Trophoblast cell (in vitro differentiated cells and primary cell): Measurements from ENCODE around the gene ETAA1.

Source experiments
- DNase-seq, 2 donors: peaks; one replicate each; pipeline ENCODE4 v3.0.0-alpha.2; 2016
- H2AFZ ChIP-seq: 2 replicates; pipeline ENCODE4 v1.6.1; 2013; ENCODE audit warnings: low read length, moderate library complexity, mild to moderate bottlenecking; ENCODE audit not compliant: insufficient read depth, poor library complexity
- H2AK5ac ChIP-seq: 2 replicates; pipeline ENCODE4 v1.6.1; 2013; ENCODE audit warnings: mild to moderate bottlenecking, low read length
- H2BK120ac ChIP-seq: 2 replicates; pipeline ENCODE4 v1.6.1; 2013; ENCODE audit warnings: low read length, mild to moderate bottlenecking, moderate library complexity; ENCODE audit not compliant: insufficient read depth, poor library complexity
- H2BK12ac ChIP-seq: 2 replicates; pipeline ENCODE4 v1.6.1; 2013; ENCODE audit warnings: mild to moderate bottlenecking, low read length, moderate library complexity
- H2BK5ac ChIP-seq: 2 replicates; pipeline ENCODE4 v1.6.1; 2013; ENCODE audit warnings: low read length, low read depth, moderate library complexity, mild to moderate bottlenecking; ENCODE audit not compliant: poor library complexity
- H3K14ac ChIP-seq: 2 replicates; pipeline ENCODE4 v1.6.1; 2013; ENCODE audit warnings: mild to moderate bottlenecking, low read length
- H3K18ac ChIP-seq: 2 replicates; pipeline ENCODE4 v1.6.1; 2013; ENCODE audit warnings: mild to moderate bottlenecking, low read length
- H3K23ac ChIP-seq: 2 replicates; pipeline ENCODE4 v1.6.1; 2013; ENCODE audit warnings: low read length
- H3K27ac ChIP-seq: 2 replicates; pipeline ENCODE4 v1.5.1; 2013; ENCODE audit warnings: low read depth, mild to moderate bottlenecking, inconsistent platforms, low read length, moderate library complexity
- H3K27me3 ChIP-seq: 2 replicates; pipeline ENCODE4 v1.6.1; 2013; ENCODE audit warnings: inconsistent platforms, mild to moderate bottlenecking, low read length, moderate library complexity; ENCODE audit not compliant: insufficient read depth
- H3K36me3 ChIP-seq, 2 experiments: 1 replicate in 1 of 2; 2 replicates in 1 of 2; pipeline ENCODE4 v1.6.1; 2013; ENCODE audit warnings: low read length in 2 of 2, mild to moderate bottlenecking in 2 of 2, moderate library complexity in 1 of 2; ENCODE audit not compliant: insufficient read depth in 2 of 2, control insufficient read depth in 1 of 2
- H3K4ac ChIP-seq: 2 replicates; pipeline ENCODE4 v1.6.1; 2013; ENCODE audit warnings: low read depth, mild to moderate bottlenecking, low read length, moderate library complexity
- H3K4me1 ChIP-seq, 2 experiments: 1 replicate in 1 of 2; 2 replicates in 1 of 2; pipeline ENCODE4 v1.6.1; 2013; ENCODE audit warnings: low read length in 2 of 2, mild to moderate bottlenecking in 2 of 2, moderate library complexity in 1 of 2; ENCODE audit not compliant: insufficient read depth in 2 of 2, control insufficient read depth in 1 of 2
- H3K4me2 ChIP-seq: 2 replicates; pipeline ENCODE4 v1.6.1; 2013; ENCODE audit warnings: inconsistent platforms, mild to moderate bottlenecking, low read length, moderate library complexity
- H3K4me3 ChIP-seq: 2 replicates; pipeline ENCODE4 v1.5.1; 2013; ENCODE audit warnings: mild to moderate bottlenecking, low read depth, low read length, inconsistent platforms
- H3K79me1 ChIP-seq: one replicate; pipeline ENCODE4 v1.6.1; 2013; ENCODE audit warnings: low read length
- H3K79me2 ChIP-seq: 2 replicates; pipeline ENCODE4 v1.6.1; 2013; ENCODE audit warnings: low read length, mild to moderate bottlenecking; ENCODE audit not compliant: control insufficient read depth, insufficient read depth, poor library complexity
- H3K9ac ChIP-seq: 2 replicates; pipeline ENCODE4 v1.6.1; 2013; ENCODE audit warnings: mild to moderate bottlenecking, low read length
- H3K9me3 ChIP-seq: 2 replicates; pipeline ENCODE4 v1.6.1; 2013; ENCODE audit warnings: low read depth, mild to moderate bottlenecking, control low read depth, inconsistent platforms, low read length; ENCODE audit not compliant: insufficient read depth
- H4K12ac ChIP-seq: 2 replicates; pipeline ENCODE4 v1.6.1; 2013; ENCODE audit warnings: low read depth, mild to moderate bottlenecking, low read length, moderate library complexity
- H4K8ac ChIP-seq: 2 replicates; pipeline ENCODE4 v1.6.1; 2013; ENCODE audit warnings: low read depth, mild to moderate bottlenecking, low read length, moderate library complexity
- H4K91ac ChIP-seq: one replicate; pipeline ENCODE4 v1.6.1; 2013; ENCODE audit warnings: low read depth, mild to moderate bottlenecking, low read length, moderate library complexity
- WGBS: extraction: QIAGEN DNeasy Blood & Tissue Kit; methylation state at CpG from one replicate; pipeline ENCODE4 v1.1.7; 2013; ENCODE audit warnings: missing lambda C conversion rate; ENCODE audit not compliant: insufficient read length, insufficient coverage; ENCODE audit errors: extremely low coverage; 5-methylcytosine and 5-hydroxymethylcytosine counted together

Gene ETAA1

DNA sequence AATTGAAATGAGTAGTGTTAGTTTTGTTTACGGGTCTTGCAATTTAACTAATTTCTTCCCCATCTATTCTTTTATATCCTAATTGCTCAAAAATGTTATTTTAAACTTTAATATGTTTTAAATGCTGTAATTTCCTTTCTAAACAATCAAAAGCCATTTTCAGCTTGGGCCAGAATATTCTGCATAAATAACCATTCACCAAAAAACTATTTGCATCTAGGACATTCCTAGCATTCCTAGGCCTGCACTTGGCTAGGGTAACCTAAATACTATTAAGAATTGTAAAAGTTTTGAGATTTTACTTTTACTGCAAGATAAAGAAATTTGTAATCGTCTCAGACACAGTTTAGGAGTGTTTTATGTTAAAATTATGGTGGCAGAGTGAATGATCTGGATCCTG lies 7.8 kb upstream of the ETAA1 start:
- H2BK12ac ChIP-seq: no peak overlapping the region
- no peak overlapping the region for H4K12ac ChIP-seq
- peak in 1 of 2 donors; percentile 27 for DNase-seq
- no peaks in the 10 kb centered on the region for H3K79me1 ChIP-seq
- H2BK120ac ChIP-seq: no peak overlapping the region
- H2AK5ac ChIP-seq: no peak overlapping the region
- H3K27ac ChIP-seq: no peak overlapping the region
- no peak overlapping the region for H3K4ac ChIP-seq
- peaks cover 0 to 2% of the 10 kb centered on the region in 2 experiments for H3K4me1 ChIP-seq
- H3K14ac ChIP-seq: no peak overlapping the region
- H3K9ac ChIP-seq: no peak overlapping the region
- H3K9me3 ChIP-seq: no peaks in the 10 kb centered on the region
- H2AFZ ChIP-seq: no peak overlapping the region
- H2BK5ac ChIP-seq: no peak overlapping the region
- H3K4me2 ChIP-seq: no peak overlapping the region
- H3K27me3 ChIP-seq: no peaks in the 10 kb centered on the region
- no peak overlapping the region for H4K8ac ChIP-seq
- no peak overlapping the region for H3K4me3 ChIP-seq
- WGBS: no CpG with 5 or more reads among the region's 2 CpGs
- no peak overlapping the region for H3K18ac ChIP-seq
- H3K23ac ChIP-seq: no peak overlapping the region
- no peaks in the 10 kb centered on the region for H3K36me3 ChIP-seq
- no peak overlapping the region for H4K91ac ChIP-seq
- H3K79me2 ChIP-seq: no peaks in the 10 kb centered on the region

DNA sequence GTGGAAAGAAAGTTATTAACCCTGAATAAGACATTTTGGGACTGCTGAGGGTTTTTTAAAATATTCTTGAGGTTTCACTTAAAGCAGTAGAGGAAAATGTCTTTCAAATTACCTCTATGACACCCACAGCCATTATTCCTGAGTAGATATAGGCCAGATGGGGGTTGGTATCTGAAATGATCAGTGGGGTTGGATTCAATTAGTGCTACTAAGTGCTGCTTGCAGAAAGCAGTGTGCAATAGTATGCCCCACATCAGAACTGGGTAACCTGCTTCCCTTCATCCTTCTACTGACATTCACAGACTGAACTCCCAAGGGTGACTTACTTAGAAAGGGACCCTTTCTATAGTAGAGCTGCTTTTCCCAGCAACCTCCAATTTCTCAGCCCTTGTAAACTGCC lies 7.3 kb upstream of the ETAA1 start:
- Histone ChIP-seq H3K4me3 (no peak overlapping the region), H4K8ac (no peak overlapping the region), H3K14ac (no peak overlapping the region), H2BK12ac (no peak overlapping the region), H3K18ac (no peak overlapping the region), H3K9me3 (no peaks in the 10 kb centered on the region), H3K23ac (no peak overlapping the region), H3K36me3 (no peaks in the 10 kb centered on the region), H3K79me1 (no peaks in the 10 kb centered on the region), H4K12ac (no peak overlapping the region), H3K9ac (no peak overlapping the region), H2AFZ (no peak overlapping the region), H3K4me2 (no peak overlapping the region), H3K27me3 (no peaks in the 10 kb centered on the region), H2AK5ac (no peak overlapping the region), H4K91ac (no peak overlapping the region), H3K4me1 (peaks cover 0 to 2% of the 10 kb centered on the region in 2 experiments), H2BK120ac (no peak overlapping the region), H3K27ac (no peak overlapping the region), H2BK5ac (no peak overlapping the region), H3K79me2 (no peaks in the 10 kb centered on the region), H3K4ac (no peak overlapping the region)
- no peak for DNase-seq

DNA sequence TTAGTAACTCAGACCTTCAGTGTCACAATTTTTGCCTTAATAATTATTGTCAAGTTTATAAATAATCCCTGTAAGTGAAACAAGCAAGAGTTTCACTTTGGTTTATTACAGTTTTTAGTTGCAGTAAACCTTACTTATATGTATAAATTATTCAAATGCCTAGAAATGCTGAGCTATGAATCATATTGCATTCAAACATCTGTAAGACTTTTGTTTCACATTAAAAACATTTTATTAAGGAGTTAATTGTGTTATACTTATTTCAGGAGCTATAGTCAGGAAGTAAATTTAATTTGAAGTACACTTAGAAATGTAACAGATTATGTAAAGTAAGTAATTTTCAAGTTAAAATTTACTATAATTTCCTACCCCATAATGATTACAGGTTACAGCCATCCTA lies 3.9 kb upstream of the ETAA1 start:
- Histone ChIP-seq H3K79me2 (peaks cover 5% of the 10 kb centered on the region), H3K14ac (no peak overlapping the region), H3K23ac (no peak overlapping the region), H3K18ac (no peak overlapping the region), H2AK5ac (no peak overlapping the region), H2BK12ac (no peak overlapping the region), H3K79me1 (peaks cover 6% of the 10 kb centered on the region), H4K12ac (no peak overlapping the region), H4K8ac (no peak overlapping the region), H3K4ac (no peak overlapping the region), H2BK120ac (no peak overlapping the region), H3K36me3 (no peaks in the 10 kb centered on the region), H3K4me1 (peaks cover 0 to 2% of the 10 kb centered on the region in 2 experiments), H3K27me3 (no peaks in the 10 kb centered on the region), H3K27ac (no peak overlapping the region), H3K4me2 (no peak overlapping the region), H3K9me3 (no peaks in the 10 kb centered on the region), H4K91ac (no peak overlapping the region), H3K4me3 (no peak overlapping the region), H2BK5ac (no peak overlapping the region), H3K9ac (no peak overlapping the region), H2AFZ (no peak overlapping the region)
- no peak for DNase-seq

DNA sequence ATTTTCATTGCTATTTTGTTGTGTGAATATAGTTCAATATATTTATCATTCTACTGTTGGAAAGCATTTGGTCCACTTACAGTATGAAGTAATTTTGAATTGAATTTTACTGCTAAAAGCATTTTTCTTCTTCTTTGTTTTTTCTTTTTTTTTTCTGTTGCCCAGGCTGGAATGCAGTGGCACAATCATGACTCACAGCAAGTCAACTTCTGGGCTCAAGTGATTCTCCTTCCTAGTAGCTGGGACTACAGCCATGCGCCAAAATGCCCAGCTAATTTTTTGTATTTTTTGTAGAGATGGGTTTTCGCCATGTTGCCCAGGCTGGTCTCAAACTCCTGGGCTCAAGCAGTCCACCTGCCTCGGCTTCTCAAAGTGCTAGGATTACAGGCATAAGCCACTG lies 2.4 kb upstream of the ETAA1 start:
- Histone ChIP-seq H3K9ac (no peak overlapping the region), H3K79me2 (peaks cover 5% of the 10 kb centered on the region), H3K4me2 (no peak overlapping the region), H3K36me3 (no peaks in the 10 kb centered on the region), H4K12ac (no peak overlapping the region), H2AK5ac (no peak overlapping the region), H3K4me3 (no peak overlapping the region), H3K27me3 (no peaks in the 10 kb centered on the region), H3K4me1 (no peaks in the 10 kb centered on the region), H3K79me1 (peaks cover 6% of the 10 kb centered on the region), H3K27ac (no peak overlapping the region), H3K14ac (no peak overlapping the region), H2BK120ac (no peak overlapping the region), H3K18ac (no peak overlapping the region), H3K23ac (no peak overlapping the region), H3K9me3 (no peaks in the 10 kb centered on the region), H2AFZ (no peak overlapping the region), H2BK5ac (no peak overlapping the region), H4K8ac (no peak overlapping the region), H2BK12ac (no peak overlapping the region), H3K4ac (no peak overlapping the region), H4K91ac (no peak overlapping the region)
- WGBS: no CpG with 5 or more reads among the region's 3 CpGs
- DNase-seq: peak in 1 of 2 donors; percentile 15

DNA sequence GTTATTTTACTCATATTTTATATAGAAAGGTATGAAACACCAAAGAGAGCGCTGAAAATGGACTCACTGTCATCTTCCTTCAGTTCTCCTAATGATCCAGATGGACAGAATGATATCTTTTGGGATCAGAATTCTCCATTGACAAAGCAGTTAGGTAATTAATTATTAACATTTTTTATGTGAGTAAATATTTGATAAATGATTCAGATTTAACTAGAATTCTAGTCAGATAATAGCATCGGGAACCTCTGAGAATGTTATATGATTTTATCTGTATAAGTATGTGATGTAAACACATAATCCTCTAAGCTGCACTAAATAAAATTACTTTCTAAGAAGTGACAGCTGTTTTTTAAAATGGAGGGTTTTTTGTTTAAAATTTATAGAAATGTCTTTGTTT lies 2.0 kb downstream of the ETAA1 start:
- peaks cover 6% of the 10 kb centered on the region for H3K79me1 ChIP-seq
- no peak overlapping the region for H3K4me2 ChIP-seq
- no peak overlapping the region for H3K9ac ChIP-seq
- H4K12ac ChIP-seq: no peak overlapping the region
- no CpG with 5 or more reads among the region's 2 CpGs for WGBS
- no peak overlapping the region for H2BK120ac ChIP-seq
- H4K91ac ChIP-seq: no peak overlapping the region
- H3K23ac ChIP-seq: no peak overlapping the region
- no peaks in the 10 kb centered on the region for H3K27me3 ChIP-seq
- H2BK12ac ChIP-seq: no peak overlapping the region
- no peak overlapping the region for H2AFZ ChIP-seq
- H3K27ac ChIP-seq: no peak overlapping the region
- H2BK5ac ChIP-seq: no peak overlapping the region
- H3K18ac ChIP-seq: no peak overlapping the region
- no peak overlapping the region for H3K4ac ChIP-seq
- H3K4me3 ChIP-seq: no peak overlapping the region
- peaks cover 5% of the 10 kb centered on the region for H3K79me2 ChIP-seq
- no peak overlapping the region for H2AK5ac ChIP-seq
- DNase-seq: no peak
- no peaks in the 10 kb centered on the region for H3K9me3 ChIP-seq
- no peaks in the 10 kb centered on the region for H3K4me1 ChIP-seq
- no peak overlapping the region for H4K8ac ChIP-seq
- H3K14ac ChIP-seq: no peak overlapping the region
- no peaks in the 10 kb centered on the region for H3K36me3 ChIP-seq
